IMR-90 (cell line): ENCODE measurements around the gene C20orf202.

Experiments
- BHLHE40 ChIP-seq: fragments of 150-350 bp; IDR thresholded peaks from 2 replicates; pipeline ENCODE4 v1.6.1; 2016; ENCODE audit warnings: mild to moderate bottlenecking, low read depth, low read length
- CHD1 ChIP-seq: IDR thresholded peaks from 2 replicates; pipeline ENCODE4 v1.6.1; 2012; ENCODE audit warnings: low read depth, low read length, improper control_type of control experiment
- MAZ ChIP-seq: IDR thresholded peaks from 2 replicates; pipeline ENCODE4 v1.6.1; 2012; ENCODE audit warnings: low read depth, mild to moderate bottlenecking, low read length, improper control_type of control experiment, moderate library complexity, borderline replicate concordance
- NFE2L2 ChIP-seq: fragments of 150-350 bp; IDR thresholded peaks from 2 replicates; pipeline ENCODE4 v1.6.1; 2016; ENCODE audit warnings: low read depth, mild to moderate bottlenecking, low read length
- POLR2A ChIP-seq: IDR thresholded peaks from 2 replicates; pipeline ENCODE4 v1.6.1; 2012; ENCODE audit warnings: mild to moderate bottlenecking, low read depth, low read length
- RAD21 ChIP-seq: IDR thresholded peaks from 2 replicates; pipeline ENCODE4 v1.6.1; 2012; ENCODE audit warnings: low read length, improper control_type of control experiment
- RCOR1 ChIP-seq: IDR thresholded peaks from 2 replicates; pipeline ENCODE4 v1.6.1; 2012; ENCODE audit warnings: mild to moderate bottlenecking, low read length, improper control_type of control experiment; ENCODE audit not compliant: insufficient replicate concordance
- TF ChIP-seq, protein P1 (sequence below): conservative IDR thresholded peaks from 2 replicates; pipeline ENCODE4 v1.5.1; 2012; ENCODE audit warnings: mild to moderate bottlenecking, low read depth, low read length, improper control_type of control experiment

DNA sequence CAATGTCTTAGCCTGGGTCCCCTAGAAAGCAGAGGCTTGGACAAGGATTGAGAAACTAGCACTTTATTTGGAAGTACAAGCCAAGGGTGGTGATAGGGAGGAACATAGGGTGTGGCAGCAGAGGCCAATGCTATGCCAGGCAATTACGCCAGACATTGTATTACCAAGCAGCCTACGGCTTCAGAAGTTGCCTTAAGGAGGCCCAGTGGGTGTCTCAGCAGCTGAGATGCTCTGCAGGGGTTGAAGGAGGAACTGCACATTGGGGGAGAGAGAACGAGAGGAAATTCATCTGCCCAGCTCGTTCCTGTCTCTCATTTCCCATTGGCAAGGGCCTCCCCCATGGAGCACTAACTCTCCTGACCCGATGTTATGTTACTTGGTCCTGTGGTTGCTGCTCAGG, 859 bp downstream of the C20orf202 start:
- no peak for TF ChIP-seq POLR2A
- no peak for TF ChIP-seq RCOR1
- no peak for TF ChIP-seq RAD21
- TF ChIP-seq NFE2L2: no peak
- TF ChIP-seq, protein P1, sequence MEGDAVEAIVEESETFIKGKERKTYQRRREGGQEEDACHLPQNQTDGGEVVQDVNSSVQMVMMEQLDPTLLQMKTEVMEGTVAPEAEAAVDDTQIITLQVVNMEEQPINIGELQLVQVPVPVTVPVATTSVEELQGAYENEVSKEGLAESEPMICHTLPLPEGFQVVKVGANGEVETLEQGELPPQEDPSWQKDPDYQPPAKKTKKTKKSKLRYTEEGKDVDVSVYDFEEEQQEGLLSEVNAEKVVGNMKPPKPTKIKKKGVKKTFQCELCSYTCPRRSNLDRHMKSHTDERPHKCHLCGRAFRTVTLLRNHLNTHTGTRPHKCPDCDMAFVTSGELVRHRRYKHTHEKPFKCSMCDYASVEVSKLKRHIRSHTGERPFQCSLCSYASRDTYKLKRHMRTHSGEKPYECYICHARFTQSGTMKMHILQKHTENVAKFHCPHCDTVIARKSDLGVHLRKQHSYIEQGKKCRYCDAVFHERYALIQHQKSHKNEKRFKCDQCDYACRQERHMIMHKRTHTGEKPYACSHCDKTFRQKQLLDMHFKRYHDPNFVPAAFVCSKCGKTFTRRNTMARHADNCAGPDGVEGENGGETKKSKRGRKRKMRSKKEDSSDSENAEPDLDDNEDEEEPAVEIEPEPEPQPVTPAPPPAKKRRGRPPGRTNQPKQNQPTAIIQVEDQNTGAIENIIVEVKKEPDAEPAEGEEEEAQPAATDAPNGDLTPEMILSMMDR: no peak
- no peak for TF ChIP-seq MAZ
- TF ChIP-seq BHLHE40: no peak
- TF ChIP-seq CHD1: no peak
